ENCODE results near the gene PDE9A. TPM values are rescaled to one million over a fixed set of nuclear protein-coding genes. Genes with fewer than 3 reads are reported as not detected.

PDE9A gene
- total RNA-seq, 1 donor from 2014 or later = 2.0 TPM

- no peak for DNase-seq (ENCODE audit: low read depth)
- peak; percentile 12 for TF ChIP-seq CTCF (conservative IDR thresholded peaks at IDR 0.05; ENCODE audit: low read depth, low read length)
- no peak overlapping the region for H3K4me3 ChIP-seq (ENCODE audit: low read depth, low read length)
Measured at GRCh38 chr21:42688841-42689371, 35.5 kb downstream of the PDE9A start.

GRCh38 chr21:42690586-42690985 is 37.2 kb downstream of the PDE9A start:
- H3K4me3 ChIP-seq (ENCODE audit: low read depth, low read length) = no peak overlapping the region
- no peak for TF ChIP-seq CTCF (conservative IDR thresholded peaks at IDR 0.05; ENCODE audit: low read depth, low read length)
- DNase-seq (ENCODE audit: low read depth) = no peak

GRCh38 chr21:42691901-42692559 is 38.6 kb downstream of the PDE9A start:
- no peak for TF ChIP-seq CTCF (conservative IDR thresholded peaks at IDR 0.05; ENCODE audit: low read depth, low read length)
- no peak for DNase-seq (ENCODE audit: low read depth)
- no peak overlapping the region for H3K4me3 ChIP-seq (ENCODE audit: low read depth, low read length)

GRCh38 chr21:42692688-42693087 is 39.3 kb downstream of the PDE9A start:
- H3K4me3 ChIP-seq (ENCODE audit: low read depth, low read length) = no peak overlapping the region
- no peak for TF ChIP-seq CTCF (conservative IDR thresholded peaks at IDR 0.05; ENCODE audit: low read depth, low read length)
- DNase-seq (ENCODE audit: low read depth) = no peak

- DNase-seq (ENCODE audit: low read depth) = no peak
- no peak overlapping the region for H3K4me3 ChIP-seq (ENCODE audit: low read depth, low read length)
- no peak for TF ChIP-seq CTCF (conservative IDR thresholded peaks at IDR 0.05; ENCODE audit: low read depth, low read length)
Measured at GRCh38 chr21:42694751-42695696, 41.6 kb downstream of the PDE9A start.

- no peak for DNase-seq (ENCODE audit: low read depth)
- no peak overlapping the region for H3K4me3 ChIP-seq (ENCODE audit: low read depth, low read length)
- no peak for TF ChIP-seq CTCF (conservative IDR thresholded peaks at IDR 0.05; ENCODE audit: low read depth, low read length)
Measured at GRCh38 chr21:42695697-42696380, 42.4 kb downstream of the PDE9A start.

Data from epithelial cell of proximal tubule (primary cell).